Stimulated activated CD4-positive, alpha-beta T cell treated with anti-CD3 and anti-CD28 coated beads, Interleukin-1b, Interleukin-23, amount 100 ng/mL, for 24 hours (primary cell): ENCODE measurements around the gene KCNJ11.

Source experiments
- DNase-seq, 4 experiments: peaks; one replicate each; pipeline ENCODE4 v3.0.0-alpha.2; 2020; ENCODE audit warnings: low read depth in 4 of 4, low spot score in 1 of 4

Gene KCNJ11

DNA sequence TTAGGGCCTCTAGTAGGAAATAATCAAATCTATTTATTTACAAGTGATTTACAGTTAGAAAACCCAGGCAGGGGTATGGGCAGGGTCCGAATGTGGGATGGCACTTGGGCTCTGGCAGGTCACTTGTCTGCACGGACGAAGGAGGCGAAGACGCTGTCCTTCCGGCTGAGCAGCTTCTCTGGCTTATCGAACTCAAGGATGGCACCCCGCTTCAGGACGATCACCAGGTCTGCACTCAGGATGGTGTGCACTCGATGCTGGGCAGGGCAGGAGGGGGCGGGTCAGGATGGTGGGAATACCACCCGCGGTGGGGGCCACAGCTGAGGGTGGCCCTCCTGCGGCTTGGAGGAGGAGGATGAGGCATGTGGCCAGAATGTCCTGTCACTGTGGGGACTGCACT lies 4.4 kb upstream of the KCNJ11 start:
- DNase-seq = no peak

DNA sequence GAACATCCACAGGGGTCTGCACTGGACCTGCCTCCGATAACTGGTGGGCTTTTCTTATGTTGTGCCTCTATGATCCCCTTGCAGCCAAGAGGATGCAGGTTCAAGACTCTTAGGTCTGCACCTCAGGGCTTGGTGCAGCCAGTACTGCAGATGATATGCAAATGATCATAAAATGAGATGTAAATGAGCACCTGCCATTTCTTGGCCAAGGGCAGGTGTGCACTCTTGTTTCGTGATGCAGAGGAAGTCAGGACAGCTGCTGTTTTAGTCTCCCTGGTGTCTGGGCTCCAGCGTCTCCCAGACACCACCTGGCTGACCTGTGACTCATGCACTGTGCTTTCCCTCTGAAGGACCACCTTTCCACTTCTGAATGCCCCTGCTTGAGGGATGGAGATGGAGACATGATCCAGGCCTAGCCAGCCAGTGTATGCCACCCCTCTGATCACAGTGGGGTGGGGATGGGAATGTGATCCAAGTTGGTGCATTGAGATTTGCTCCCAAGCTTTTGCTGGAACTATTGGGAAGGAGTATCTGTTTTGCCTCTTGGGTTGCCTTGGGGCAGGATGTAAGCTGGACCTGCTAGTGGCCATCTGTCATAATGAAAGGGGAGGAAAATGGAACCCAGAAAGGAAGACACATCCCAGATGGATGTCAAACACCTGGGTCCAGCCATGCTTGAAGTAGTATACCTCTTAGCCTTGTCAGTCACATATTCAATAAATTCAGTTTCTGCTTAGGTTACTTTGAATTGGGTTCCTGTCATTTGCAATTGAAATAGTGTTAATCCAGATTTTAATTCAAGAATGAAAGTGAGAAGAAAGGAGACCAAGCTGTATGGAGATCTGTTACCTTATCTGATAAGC lies 3.3 kb upstream of the KCNJ11 start:
- DNase-seq = no peak

DNA sequence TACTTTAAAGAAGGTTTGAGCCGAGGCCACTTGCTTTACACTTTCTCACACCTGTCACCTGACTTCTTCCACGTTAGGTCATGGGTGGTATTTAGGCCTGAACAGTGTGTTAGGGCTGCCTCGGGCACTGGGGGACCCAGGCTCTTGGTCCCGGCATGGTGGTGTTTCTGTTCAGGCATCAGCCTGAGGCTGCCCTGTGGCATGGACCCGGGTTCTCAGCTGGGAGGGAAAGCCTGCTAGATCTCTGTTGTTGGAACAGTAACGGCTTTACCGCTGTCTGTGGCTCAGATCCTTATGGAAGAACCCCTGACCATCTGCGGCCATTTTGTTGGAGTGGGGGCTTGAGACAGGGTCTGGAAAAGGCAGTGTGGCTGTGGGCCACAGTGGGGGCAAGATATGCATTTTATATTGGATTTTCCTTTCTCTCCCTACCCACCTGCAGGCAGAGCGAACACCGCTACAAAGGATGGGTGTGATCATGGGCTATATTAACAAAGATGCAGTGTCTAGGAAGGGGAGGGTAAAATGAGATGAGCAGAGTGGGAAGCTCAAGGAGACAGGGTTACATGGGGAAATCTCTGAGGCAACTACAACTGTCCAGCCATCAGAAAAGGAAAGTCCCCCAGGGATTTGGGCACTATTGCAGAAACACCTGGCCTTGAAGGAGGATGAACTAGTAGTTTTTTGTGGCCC lies 1.6 kb upstream of the KCNJ11 start:
- no peak for DNase-seq

DNA sequence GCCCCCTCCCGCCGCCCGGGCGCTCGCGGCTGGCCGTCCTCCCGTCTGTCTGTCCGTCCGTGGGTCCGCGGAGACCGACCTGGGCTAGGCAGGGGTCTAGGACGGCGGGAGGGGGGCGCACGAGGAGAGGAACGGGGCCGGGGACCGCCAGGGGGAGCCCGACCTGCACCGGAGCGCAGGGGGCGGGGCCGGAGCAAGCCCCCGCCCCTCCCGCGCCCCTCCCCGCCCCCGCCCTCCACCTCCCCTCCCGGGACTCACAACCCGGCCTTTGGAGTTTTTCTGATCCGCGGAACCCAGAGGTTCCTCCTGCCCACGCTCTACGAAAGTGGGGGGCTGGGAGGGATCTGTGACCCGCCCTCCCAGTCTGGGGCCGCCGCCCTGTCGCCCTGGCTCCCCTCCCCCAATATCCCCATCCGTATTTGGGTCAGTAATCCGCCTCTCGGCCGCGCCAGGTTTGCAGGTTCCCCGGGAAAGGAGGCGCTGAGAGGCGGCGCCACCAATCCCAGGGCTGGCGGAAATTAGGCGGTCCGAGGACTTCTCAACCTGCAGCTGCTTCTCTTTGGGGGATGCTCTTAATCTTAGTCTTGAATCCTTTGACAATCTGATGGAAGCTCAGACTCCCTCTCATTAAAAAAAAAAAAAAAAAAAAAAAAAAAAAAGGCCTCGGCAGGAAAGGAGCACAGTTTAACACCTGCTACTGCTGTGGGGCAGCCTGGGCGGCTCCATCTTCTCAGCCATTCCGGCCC lies 925 bp upstream of the KCNJ11 start:
- DNase-seq = peak; percentile 49 to 77 (median 66)

DNA sequence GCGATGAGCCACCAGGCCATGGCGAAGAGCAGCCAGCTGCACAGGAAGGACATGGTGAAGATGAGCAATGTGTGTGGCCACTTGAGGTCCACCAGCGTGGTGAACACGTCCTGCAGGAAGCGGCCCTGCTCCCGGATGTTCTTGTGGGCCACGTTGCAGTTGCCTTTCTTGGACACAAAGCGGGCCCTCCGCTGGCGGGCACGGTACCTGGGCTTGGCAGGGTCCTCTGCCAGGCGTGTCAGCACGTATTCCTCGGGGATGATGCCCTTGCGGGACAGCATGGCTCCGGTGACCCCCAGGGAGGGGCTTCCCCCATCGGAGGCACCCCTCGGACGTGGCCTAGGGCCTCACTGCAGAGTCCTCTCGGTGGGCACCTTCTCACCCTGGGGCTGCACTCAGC lies 648 bp downstream of the KCNJ11 start:
- no peak for DNase-seq

DNA sequence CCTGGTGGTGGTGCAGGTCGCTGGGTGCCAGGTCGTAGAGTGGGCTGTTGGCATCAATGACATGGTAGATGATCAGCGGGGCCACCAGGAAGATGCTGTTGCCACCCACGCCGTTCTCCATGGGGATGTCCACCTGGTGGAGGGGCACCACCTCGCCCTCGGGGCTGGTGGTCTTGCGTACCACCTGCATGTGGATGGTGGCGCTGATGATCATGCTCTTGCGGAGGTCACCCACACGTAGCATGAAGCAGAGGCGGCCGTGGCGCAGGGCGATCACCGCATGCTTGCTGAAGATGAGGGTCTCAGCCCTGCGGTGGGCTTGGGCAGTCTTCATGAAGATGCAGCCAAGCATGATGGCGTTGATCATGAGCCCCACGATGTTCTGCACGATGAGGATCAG lies 1.2 kb downstream of the KCNJ11 start:
- no peak for DNase-seq

DNA sequence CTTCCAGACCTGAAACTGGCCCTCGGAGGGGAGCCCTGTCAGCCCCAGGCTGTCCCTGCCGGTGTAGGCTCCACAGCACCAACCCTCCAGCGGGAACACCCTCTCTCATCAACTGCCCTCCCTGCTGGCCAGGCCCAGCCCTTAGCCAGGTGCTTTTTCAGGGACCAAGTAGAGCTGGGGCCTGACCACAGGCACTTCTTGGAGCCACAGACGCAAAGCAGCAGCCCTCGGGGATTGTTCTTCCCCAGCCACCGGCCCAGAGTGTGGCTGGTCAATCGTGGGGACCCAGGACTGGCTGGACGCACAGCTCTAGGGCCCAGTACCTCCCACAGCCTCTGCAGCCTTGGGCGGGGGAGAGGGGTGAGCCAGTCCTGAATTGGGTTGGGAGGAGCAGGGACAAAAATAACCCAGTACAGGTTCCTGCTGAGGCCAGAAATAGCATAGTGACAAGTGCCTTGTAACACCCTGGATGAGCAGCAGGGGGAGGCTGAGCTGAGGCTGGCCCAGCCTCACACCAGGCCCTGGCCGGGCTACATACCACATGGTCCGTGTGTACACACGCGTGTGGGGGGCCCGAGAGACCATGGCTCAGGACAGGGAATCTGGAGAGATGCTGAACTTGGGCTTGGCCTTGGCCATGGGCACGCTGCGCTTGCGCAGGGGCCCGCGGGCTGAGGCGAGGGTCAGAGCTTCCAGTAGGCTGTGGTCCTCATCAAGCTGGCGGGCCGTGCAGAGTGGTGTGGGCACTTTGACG lies 2.0 kb downstream of the KCNJ11 start:
- peak in 1 of 4 experiments; percentile 32 for DNase-seq

DNA sequence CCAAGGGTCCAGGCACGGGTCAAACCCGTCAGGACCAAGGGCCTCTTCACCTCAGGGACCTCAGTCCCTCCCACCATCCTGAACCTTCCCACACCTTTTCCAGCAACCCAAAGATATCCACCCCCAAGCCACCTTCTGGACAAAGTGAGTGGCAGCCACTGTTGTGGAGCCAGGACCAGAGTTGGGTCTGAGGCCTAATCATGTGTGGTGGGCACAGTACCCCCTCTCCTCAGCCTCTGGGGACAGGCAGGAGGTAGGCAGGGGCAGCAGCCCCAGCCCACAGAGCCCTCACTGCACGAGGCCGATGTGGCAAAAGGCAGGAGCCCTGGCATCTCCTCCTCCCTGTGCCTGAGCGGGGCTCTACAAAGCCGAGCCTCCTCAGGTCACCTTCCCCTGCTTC lies 2.5 kb downstream of the KCNJ11 start:
- DNase-seq = no peak

DNA sequence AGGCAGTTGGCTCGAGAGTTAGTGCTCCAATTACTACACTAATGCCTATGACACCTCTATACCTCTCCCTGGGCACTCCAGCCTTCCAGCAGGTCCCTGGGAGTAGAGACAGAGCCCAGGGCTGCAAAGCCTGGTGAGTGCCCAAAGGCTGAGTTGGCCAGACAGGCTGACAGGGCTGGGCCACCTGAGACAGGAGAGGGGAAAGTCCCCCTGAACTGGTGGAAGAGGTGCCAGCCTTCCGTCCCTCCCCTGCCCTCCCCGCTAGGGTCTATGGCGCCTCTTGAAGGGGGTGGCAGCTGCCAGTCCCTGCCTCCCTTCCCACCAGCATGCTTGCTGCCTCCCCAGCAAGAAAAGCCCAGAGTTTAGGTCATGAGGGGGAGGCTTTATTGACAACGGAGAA lies 3.0 kb downstream of the KCNJ11 start:
- DNase-seq = no peak

DNA sequence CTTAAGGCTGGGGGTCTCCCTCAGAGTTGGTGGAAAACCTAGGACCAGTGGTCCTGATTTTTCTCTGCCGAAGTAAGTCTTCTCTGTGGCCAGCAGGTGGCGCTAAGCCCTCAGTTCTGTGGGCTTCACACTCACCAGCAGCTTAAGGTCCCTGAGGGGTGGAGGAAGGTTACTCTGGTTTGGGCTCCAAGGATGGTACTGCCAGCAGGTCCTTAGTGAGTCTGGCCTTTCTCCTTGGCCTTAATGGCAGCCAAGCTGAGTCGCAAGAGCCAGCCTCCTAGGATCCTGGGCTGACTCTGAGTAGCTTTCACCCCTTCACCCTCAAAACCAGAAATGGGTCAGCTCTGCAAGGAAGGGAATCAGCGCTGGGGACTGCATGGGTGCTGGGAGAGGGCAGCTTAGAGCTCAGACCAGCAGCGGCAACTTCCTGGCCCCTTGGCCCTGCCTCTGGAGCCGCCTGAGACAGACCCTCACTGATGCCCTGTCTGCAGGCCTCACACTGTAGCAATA lies 4.4 kb downstream of the KCNJ11 start:
- peak; percentile 56 to 75 (median 64) for DNase-seq

DNA sequence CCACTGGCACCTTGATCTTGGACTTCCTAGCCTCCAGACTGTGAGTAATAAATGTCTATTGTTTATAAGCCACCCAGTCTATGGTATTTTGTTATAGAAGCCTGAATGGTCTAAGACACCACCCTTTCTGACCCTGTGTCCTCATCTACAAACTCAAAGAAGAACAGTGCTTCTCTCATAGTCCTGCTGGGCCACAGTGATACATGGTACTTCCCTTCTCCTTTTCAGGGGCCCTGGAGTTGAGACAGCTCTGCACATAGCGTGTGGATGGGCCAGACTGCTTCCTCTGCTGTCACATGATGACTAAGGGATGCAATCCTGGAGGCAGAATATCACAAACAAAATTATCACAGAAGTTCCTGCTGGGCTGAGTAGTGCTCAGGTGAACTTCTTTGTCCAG lies 5.0 kb downstream of the KCNJ11 start:
- no peak for DNase-seq

DNA sequence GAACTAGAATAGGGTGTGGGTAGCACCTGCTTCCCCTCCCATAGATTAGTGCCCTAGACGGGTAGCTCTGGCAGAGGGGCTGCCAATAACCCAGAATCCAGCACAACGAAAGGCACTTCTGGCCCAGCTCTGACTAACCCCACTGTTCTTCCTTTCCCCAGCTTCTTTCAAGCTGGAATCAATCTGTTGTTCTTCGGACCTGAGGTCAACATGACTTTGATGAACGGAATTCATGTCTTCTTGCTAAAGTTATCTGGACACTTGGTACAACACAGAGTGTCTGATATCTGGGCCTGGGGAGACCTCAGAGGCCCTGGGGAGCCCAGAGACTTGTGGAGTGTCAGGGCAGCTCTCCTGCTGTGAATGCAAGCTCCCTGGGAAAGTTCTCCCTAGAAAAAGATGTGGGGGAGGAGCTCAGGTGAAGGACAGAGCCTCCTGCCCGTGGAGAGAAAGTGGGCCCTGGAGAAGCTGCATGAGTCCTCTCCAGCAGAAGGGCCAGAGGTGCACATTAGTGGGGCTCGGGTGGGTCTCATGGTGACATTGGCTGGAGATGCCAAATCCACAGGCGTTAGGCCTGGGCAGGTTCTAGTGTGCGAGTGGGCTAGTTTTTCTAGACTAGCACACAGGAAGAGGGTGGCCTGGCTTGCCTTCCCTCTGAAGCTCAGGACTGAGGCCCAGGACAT lies 6.3 kb downstream of the KCNJ11 start:
- DNase-seq = no peak

DNA sequence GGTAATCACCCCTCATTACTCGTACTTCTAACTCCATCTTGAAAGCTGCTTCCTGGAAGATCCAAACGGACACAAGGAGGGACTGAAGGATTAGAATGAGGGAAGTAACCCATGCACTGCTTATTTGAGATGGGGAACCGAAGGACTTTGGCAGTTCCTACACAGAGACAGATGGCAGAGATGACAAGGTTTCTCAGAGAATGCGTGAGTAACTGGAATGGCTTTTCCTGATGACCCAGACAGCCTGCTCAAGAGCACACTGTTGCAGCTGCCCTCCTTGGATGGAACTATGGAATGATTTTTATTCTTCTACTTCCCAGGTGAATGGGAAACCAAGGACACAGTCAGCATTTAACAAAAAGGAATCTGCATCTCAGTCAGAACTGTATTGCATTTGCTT lies 7.3 kb downstream of the KCNJ11 start:
- no peak for DNase-seq

DNA sequence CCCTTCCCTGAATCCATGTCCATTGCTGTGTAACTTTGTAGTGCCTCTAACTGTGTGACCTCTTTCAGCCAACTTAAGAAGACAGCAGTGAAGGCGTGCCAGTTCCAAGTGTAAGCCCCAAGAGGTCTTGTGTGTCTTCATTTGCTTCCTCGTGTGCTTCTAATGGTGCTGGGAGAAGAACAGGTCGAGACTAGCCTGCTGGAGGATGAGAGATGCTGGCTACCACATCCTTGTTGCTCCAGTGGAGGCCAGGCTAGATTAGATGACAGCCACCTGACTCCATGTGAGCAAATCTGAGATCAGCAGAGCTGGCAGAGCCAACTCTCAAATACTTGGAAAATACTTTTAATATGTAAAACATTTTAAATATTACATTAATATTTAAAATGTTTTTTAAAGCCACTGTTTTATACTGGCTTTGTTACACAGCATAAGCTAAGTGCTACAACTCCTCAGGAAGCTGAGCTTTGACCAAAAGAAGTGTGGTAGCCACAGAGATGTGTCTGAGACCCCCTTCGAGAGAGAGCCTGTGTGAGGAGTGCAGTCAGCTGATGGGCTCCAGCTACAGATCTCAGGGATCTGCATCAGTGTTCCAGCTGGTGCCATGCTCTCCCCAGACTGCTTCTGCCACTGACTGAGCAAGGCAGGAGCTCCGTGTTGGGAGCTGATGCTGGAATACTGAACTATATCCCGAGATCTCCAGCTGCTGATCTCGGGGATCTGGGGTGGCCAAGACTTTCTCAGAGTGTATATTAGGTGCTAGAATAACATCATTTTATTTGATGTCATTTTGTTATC lies 8.9 kb downstream of the KCNJ11 start:
- DNase-seq = no peak

DNA sequence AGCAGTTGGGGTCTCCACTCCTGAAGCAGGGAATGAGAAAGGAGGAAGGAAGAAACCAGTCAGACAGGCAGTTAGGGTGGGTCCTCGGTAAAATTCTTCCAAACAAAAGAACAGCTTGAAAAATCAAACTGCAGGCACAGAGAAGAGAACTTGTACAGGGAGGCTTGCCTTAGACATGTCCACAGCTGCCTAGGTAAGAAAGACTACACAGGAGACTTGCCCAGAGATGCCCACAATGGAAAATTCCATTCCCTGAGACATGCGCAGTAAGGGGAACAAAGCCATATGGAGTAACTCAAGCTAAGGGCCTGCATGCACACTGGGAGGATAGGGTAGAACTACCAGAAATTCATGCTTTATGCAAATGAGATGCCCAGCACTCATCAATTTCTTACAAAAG lies 9.8 kb downstream of the KCNJ11 start:
- DNase-seq = no peak

DNA sequence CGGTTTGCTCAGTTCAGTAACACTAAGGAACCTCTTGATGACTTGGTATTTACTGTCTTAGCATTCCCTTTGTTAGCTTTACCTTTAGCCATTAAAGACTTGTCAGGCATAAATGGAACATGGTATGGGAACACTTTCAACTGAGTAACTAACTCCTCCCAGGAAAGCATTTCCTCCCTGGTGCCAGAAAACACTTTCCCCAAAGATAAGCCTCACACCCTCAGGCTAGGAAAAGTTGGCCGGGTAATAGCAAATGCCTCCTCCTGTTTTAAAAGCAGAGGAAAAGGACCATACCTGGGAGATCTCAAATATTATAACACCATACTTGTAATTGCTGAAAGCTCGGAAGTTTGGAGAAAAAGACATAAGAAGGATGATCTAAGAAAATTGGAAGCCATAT lies 12.0 kb downstream of the KCNJ11 start:
- no peak for DNase-seq

DNA sequence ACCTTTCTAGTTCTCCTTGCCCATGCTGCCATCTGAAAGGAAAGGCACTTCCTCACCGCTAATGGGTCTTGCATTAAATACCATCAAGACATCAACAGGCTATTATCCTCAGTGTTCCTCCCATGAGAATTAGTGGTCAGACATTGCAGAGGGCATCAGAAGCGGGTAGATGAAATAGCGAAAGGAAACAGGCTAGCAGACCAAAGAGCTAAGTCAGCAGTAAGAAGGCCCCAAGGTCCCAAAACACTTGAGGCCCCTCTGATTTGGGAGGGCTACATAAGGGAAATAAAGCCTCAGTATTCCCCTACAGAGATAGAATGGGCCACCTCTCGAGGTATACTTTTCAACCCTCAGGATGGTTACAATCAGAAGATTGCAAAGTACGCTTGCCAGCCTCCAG lies 12.9 kb downstream of the KCNJ11 start:
- DNase-seq = no peak

DNA sequence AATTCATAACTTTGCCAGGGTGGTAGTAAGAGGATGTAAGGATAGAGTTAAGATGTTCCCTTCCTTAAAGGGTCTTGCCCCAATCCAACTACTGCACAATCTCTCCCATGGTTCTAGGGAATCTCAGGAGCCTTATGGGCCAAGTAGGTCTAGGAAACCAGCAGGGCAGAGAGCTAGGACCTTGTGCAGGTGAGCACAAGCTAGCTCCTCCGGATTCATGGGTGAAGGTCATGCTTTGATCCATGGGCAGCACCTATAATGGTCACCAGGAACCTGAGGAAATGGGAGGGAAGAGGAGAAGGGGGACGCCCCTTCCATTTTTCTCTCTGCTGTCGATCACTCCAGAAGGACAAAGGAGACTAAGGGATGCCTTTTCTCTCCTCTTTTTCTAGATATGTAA lies 16.8 kb downstream of the KCNJ11 start:
- DNase-seq = no peak

DNA sequence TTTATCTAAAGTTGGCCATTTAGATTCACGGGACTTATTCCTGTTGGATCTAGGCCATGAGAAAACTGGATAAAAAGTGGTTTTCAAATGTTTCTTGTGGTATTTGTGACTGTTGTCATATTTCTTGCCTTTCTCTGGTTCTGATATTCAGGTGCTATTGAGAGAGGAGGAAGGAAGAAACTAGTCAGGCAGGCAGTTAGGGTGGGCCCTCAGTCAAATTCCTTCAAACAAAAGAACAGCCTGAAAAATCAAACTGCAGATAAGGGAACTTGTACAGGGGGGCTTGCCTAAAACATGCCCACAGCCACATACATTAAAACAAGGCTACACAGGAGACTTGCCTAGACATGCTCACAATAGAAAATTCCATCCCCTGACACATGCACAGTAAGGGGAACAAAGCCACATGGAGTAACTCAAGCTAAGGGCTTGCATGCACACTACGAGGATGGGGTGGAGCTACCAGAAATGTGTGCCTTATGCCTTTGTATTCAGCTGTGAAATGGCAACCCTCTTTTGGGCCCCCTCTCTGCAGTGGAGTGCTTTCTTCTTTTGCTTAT lies 18.7 kb downstream of the KCNJ11 start:
- DNase-seq = no peak
